GM12878 (cell line): ENCODE data around the gene RABEP2. TPM values are rescaled to one million over a fixed set of nuclear protein-coding genes. Genes with fewer than 3 reads are reported as not detected.

Experiments used
- ATAC-seq: fragments of 200-7000 bp; cut with Tn5 transposase; 3 replicates; pipeline ENCODE4 v1.9.1; 2020; ENCODE audit warnings: mild to moderate bottlenecking, moderate library complexity
- BruUV-seq: library from RNA; stranded (reverse); fragments of 400-500 nt; replicated peaks from 2 replicates; lab custom pipeline; 2021; lab: Mats Ljungman, UMichigan
- CTCF ChIA-PET: fragments of 300-600 bp; sonication (Branson Sonifier 250); formaldehyde crosslinking; extraction: SDS; loops from one replicate; lab custom pipeline; 2021; ENCODE audit warnings: inconsistent platforms; lab: Yijun Ruan, JAX
- POLR2A ChIA-PET: fragments of 350-600 bp; formaldehyde crosslinking; extraction: SDS; loops from one replicate; lab custom pipeline; 2021; ENCODE audit warnings: inconsistent platforms; lab: Charles Lee
- RAD21 ChIA-PET: fragments of 300-600 bp; sonication (Branson Sonifier 250); formaldehyde crosslinking; loops from one replicate; lab custom pipeline; 2023; ENCODE audit warnings: antibody characterized with exemption; ENCODE audit not compliant: unreplicated experiment; lab: Charles Lee
- SMC1A ChIA-PET: fragments of 300-600 bp; sonication (Branson Sonifier 250); formaldehyde crosslinking; loops from one replicate; lab custom pipeline; 2023; ENCODE audit not compliant: unreplicated experiment, uncharacterized antibody; lab: Charles Lee
- DNase-seq: peaks from one replicate; pipeline ENCODE4 v3.0.0-alpha.2; 2011; ENCODE audit warnings: low read depth, low spot score
- FAIRE-seq: peaks from 3 replicates; lab custom pipeline; 2011; peaks lifted over from hg19 to GRCh38; lab: Jason Lieb, UNC
- H2AFZ ChIP-seq: 2 replicates; pipeline ENCODE4 v1.6.0; 2011; ENCODE audit warnings: low read depth, low read length, control low read depth; ENCODE audit not compliant: control insufficient read depth
- H3K27ac ChIP-seq: 2 replicates; pipeline ENCODE4 v1.5.1; 2011; ENCODE audit warnings: control low read depth; ENCODE audit not compliant: control insufficient read depth, insufficient read depth
- H3K27me3 ChIP-seq, 2 experiments: replicated peaks in 1 of 2; 2 replicates each; pipeline versions ENCODE4 v1.6.0 to v1.6.1; 2011; ENCODE audit warnings: low read length in 1 of 2; ENCODE audit not compliant: control insufficient read depth in 2 of 2, insufficient read depth in 2 of 2
- H3K36me3 ChIP-seq, 2 experiments: 2 replicates each; pipeline ENCODE4 v1.5.1; 2011; ENCODE audit warnings: low read length in 1 of 2; ENCODE audit not compliant: control insufficient read depth in 2 of 2, insufficient read depth in 2 of 2
- H3K4me1 ChIP-seq: 2 replicates; pipeline ENCODE4 v1.6.1; 2011; ENCODE audit warnings: mild to moderate bottlenecking, low read length, moderate library complexity, mixed read lengths; ENCODE audit not compliant: control insufficient read depth, insufficient read depth
- H3K4me2 ChIP-seq: 2 replicates; pipeline ENCODE4 v1.6.0; 2011; ENCODE audit warnings: control low read depth; ENCODE audit not compliant: control insufficient read depth, insufficient read depth
- H3K4me3 ChIP-seq: fragments of 200-600 bp; sonication (generic); 2 replicates; pipeline ENCODE4 v1.5.1; 2016
- H3K79me2 ChIP-seq: 2 replicates; pipeline ENCODE4 v1.6.0; 2011; ENCODE audit warnings: low read length; ENCODE audit not compliant: control insufficient read depth, insufficient read depth
- H3K9ac ChIP-seq: 2 replicates; pipeline ENCODE4 v1.8.0; 2011; ENCODE audit warnings: low read length, control low read depth, mixed read lengths; ENCODE audit not compliant: control insufficient read depth, insufficient read depth
- H3K9me3 ChIP-seq: replicated peaks from 3 replicates; pipeline ENCODE4 v1.5.1; 2011; ENCODE audit warnings: mild to moderate bottlenecking, low read length; ENCODE audit not compliant: control insufficient read depth, insufficient read depth
- H4K20me1 ChIP-seq: 2 replicates; pipeline ENCODE4 v1.6.0; 2011; ENCODE audit not compliant: control insufficient read depth, insufficient read depth
- ASH2L ChIP-seq: fragments of 300-600, 200-600 bp; sonication (generic); IDR thresholded peaks from 2 replicates; pipeline ENCODE4 v1.6.1; 2017; ENCODE audit warnings: low read depth, mild to moderate bottlenecking, borderline replicate concordance
- BACH1 ChIP-seq: fragments of 450-650 bp; IDR thresholded peaks from 2 replicates; pipeline ENCODE4 v1.6.1; 2017; ENCODE audit warnings: mild to moderate bottlenecking, borderline replicate concordance
- CEBPB ChIP-seq, 2 experiments: fragments of 150-350 bp in 1 of 2; IDR thresholded peaks; 2 replicates each; pipeline ENCODE4 v1.6.1; 2012 to 2014; ENCODE audit warnings: low read depth in 2 of 2, low read length in 2 of 2, borderline replicate concordance in 1 of 2, inconsistent platforms in 1 of 2
- E2F8 ChIP-seq: fragments of 450-650 bp; IDR thresholded peaks from 2 replicates; pipeline ENCODE4 v1.6.1; 2018; ENCODE audit warnings: mild to moderate bottlenecking, low read depth, moderate library complexity; ENCODE audit not compliant: partially characterized antibody
- EP300 ChIP-seq, 2 experiments: fragments of 150-350 bp in 1 of 2; IDR thresholded peaks; 2 replicates each; pipeline ENCODE4 v1.6.1; 2011 to 2012; ENCODE audit warnings: low read depth in 2 of 2, low read length in 2 of 2, borderline replicate concordance in 1 of 2, improper control_type of control experiment in 1 of 2, inconsistent platforms in 1 of 2; ENCODE audit not compliant: control insufficient read depth in 1 of 2
- IKZF2 ChIP-seq, 2 experiments: fragments of 450-650 bp; IDR thresholded peaks; 2 replicates each; pipeline ENCODE4 v1.6.1; 2017; ENCODE audit warnings: mild to moderate bottlenecking in 2 of 2, moderate library complexity in 2 of 2
- MXI1 ChIP-seq: fragments of 150-350 bp; IDR thresholded peaks from 2 replicates; pipeline ENCODE4 v1.6.1; 2011; ENCODE audit warnings: low read depth, mild to moderate bottlenecking, inconsistent platforms, low read length, improper control_type of control experiment
- NFIC ChIP-seq: IDR thresholded peaks from 2 replicates; pipeline ENCODE4 v1.6.1; 2012; ENCODE audit warnings: low read depth, mild to moderate bottlenecking, inconsistent platforms, low read length, moderate library complexity
- PAX5 ChIP-seq: IDR thresholded peaks from 2 replicates; pipeline ENCODE4 v1.6.1; 2011; ENCODE audit warnings: low read depth, low read length, borderline replicate concordance
- PBX3 ChIP-seq: IDR thresholded peaks from 2 replicates; pipeline ENCODE4 v1.6.1; 2011; ENCODE audit warnings: mild to moderate bottlenecking, low read depth, low read length, moderate library complexity; ENCODE audit not compliant: insufficient replicate concordance
- STAT3 ChIP-seq: IDR thresholded peaks from 2 replicates; pipeline ENCODE4 v1.6.1; 2011; ENCODE audit warnings: low read depth, low read length, improper control_type of control experiment
- TAF1 ChIP-seq: IDR thresholded peaks from 2 replicates; pipeline ENCODE4 v1.6.1; 2011; ENCODE audit warnings: mild to moderate bottlenecking, low read depth, low read length, borderline replicate concordance
- ZBED1 ChIP-seq: IDR thresholded peaks from 2 replicates; pipeline ENCODE4 v1.6.1; 2016; ENCODE audit warnings: borderline replicate concordance
- ZBTB11 ChIP-seq: fragments of 450-650 bp; formaldehyde crosslinking; IDR thresholded peaks from 2 replicates; pipeline ENCODE4 v1.5.0; 2022; ENCODE audit warnings: mild to moderate bottlenecking, missing genetic modification characterization
- WGBS: methylation state at CpG from one replicate; pipeline ENCODE4 v1.1.6; 2016; ENCODE audit warnings: low lambda C conversion rate; ENCODE audit not compliant: insufficient replicate concordance, insufficient coverage; ENCODE audit errors: missing lambda C conversion rate; 5-methylcytosine and 5-hydroxymethylcytosine counted together
- in situ Hi-C: fragments of 300-500 bp; cut with MboI; formaldehyde crosslinking; loops from 9 replicates; pipeline ENCODE4 v1.14.3; 2018; ENCODE audit warnings: mixed read lengths
- intact Hi-C: fragments of 100-400 bp; cut with micrococcal nuclease; formaldehyde crosslinking; loops from one replicate; pipeline ENCODE4 v1.14.2; 2022; ENCODE audit not compliant: unreplicated experiment
- polyA plus RNA-seq, 11 experiments: library from polyadenylated mRNA; depleted of rRNA in 4 of 11; unstranded in 6 of 11; stranded (reverse) in 5 of 11; fragments of >200 nt; fragmentation: Nextera tagmentation in 4 of 11; fragmentation: Illumina TruSeq in 1 of 11; extraction: Ambion mirVana in 4 of 11; extraction: Trizol in 1 of 11; gene quantifications; 1 replicate in 1 of 11; 2 replicates in 10 of 11; pipeline versions ENCODE4 v1.2.1 to v1.2.3, GENCODE V29; 2011 to 2016; ENCODE audit warnings: inconsistent platforms in 2 of 11, missing spikeins in 2 of 11, low read depth in 1 of 11
- total RNA-seq, 4 experiments: library from RNA; depleted of rRNA in 3 of 4; stranded (reverse); fragments of >200 nt in 3 of 4; fragmentation: Illumina TruSeq in 1 of 4; extraction: Trizol in 1 of 4; gene quantifications; 2 replicates each; pipeline versions ENCODE4 v1.2.1 to v1.2.3, GENCODE V29; 2013 to 2021

The RABEP2 gene
- total and polyA plus RNA-seq, 10 of the 15 experiments (the other 5 are each of a cell fraction or from before 2014, with no cell fraction given), result 0.47 to 33.2 (median 18.6) TPM

GRCh38 chr16:28873543-28874201 lies 51.4 kb downstream of the RABEP2 start (continued):
- TF ChIP-seq ZBTB11 (CRISPR knock-in tag), result no peak

GRCh38 chr16:28872952-28873351 lies 52.1 kb downstream of the RABEP2 start:
- no peak overlapping the region for H3K27ac ChIP-seq
- ChIA-PET SMC1A (interaction anchor here (4.4 kb wide), 1 partner anchor 71 kb away, joined by 38 read pairs; no protein-coding TSS in a partner anchor), RAD21 (interaction anchor here (0.6 to 5.6 kb wide), 4 partner anchors 9 to 71 kb away, joined by 3 to 53 read pairs (median 4); partner anchors contain the start of gene SH2B1), CTCF (interaction anchor here (1.6 to 8.1 kb wide), 4 partner anchors 10 to 72 kb away, joined by 7 to 124 read pairs (median 10); partner anchors contain the start of genes CD19 and SH2B1), POLR2A (no interaction called here)
- no peak overlapping the region for H3K4me2 ChIP-seq
- H3K9me3 ChIP-seq, result no peaks in the 10 kb centered on the region
- no TSS peak for BruUV-seq
- intact Hi-C loops (loop anchor here (1.0 kb wide), 1 partner anchor 72 kb away; no protein-coding TSS in a partner anchor), in situ Hi-C loops (no loop called here)
- H2AFZ ChIP-seq, result no peak overlapping the region
- H4K20me1 ChIP-seq, result no peaks in the 10 kb centered on the region
- H3K79me2 ChIP-seq, result no peaks in the 10 kb centered on the region
- no peak overlapping the region for H3K9ac ChIP-seq
- FAIRE-seq, result no peak
- peaks cover 11 to 18% of the 10 kb centered on the region in 2 experiments for H3K36me3 ChIP-seq
- H3K27me3 ChIP-seq, result no peaks in the 10 kb centered on the region
- H3K4me1 ChIP-seq, result 0 out of 2 replicates have a peak, but pooled peaks cover 7% of the 10 kb centered on the region
- WGBS, result 94% methylated on average over 12 of the region's 15 CpGs
- no peak overlapping the region for H3K4me3 ChIP-seq
- no peak for ATAC-seq
- DNase-seq, result no peak
- TF ChIP-seq MXI1 (no peak), TAF1 (no peak), IKZF2 (IDR thresholded peaks at IDR 0.05) (no peak), ZBED1 (no peak), PAX5 (no peak), BACH1 (no peak), E2F8 (no peak), STAT3 (no peak), PBX3 (no peak), EP300 (IDR thresholded peaks at IDR 0.05; ENCODE audit: borderline replicate concordance in 1 of 2, control insufficient read depth in 1 of 2, low read depth in 2 of 2, low read length in 2 of 2) (no peak), CEBPB (IDR thresholded peaks at IDR 0.05; ENCODE audit: borderline replicate concordance in 1 of 2, low read depth in 2 of 2, low read length in 2 of 2) (no peak), ASH2L (no peak), NFIC (no peak)
